PC-9 (cell line): ENCODE results near the gene RAB30. TPM values are rescaled to one million over a fixed set of nuclear protein-coding genes. Genes with fewer than 3 reads are reported as not detected.
"Not testable (repeated sequence)": the region's sequence is repeated elsewhere in the genome, so short reads cannot be mapped to it uniquely, and the experiment has no call there.

ENCODE experiments used
- BruUV-seq: library from RNA; stranded (reverse); fragments of 400-500 nt; replicated peaks from 2 replicates; lab custom pipeline; 2021; lab: Mats Ljungman, UMichigan
- CTCF ChIA-PET: fragments of 300-600 bp; sonication (Branson Sonifier 250); formaldehyde crosslinking; loops from one replicate; lab custom pipeline; 2022; ENCODE audit warnings: antibody characterized with exemption; lab: Charles Lee
- POLR2A ChIA-PET: fragments of 300-600 bp; sonication (Branson Sonifier 250); formaldehyde crosslinking; loops from one replicate; lab custom pipeline; 2022; ENCODE audit warnings: antibody characterized with exemption; ENCODE audit not compliant: unreplicated experiment; lab: Charles Lee
- DNase-seq, 2 experiments: peaks; one replicate each; pipeline versions ENCODE4 v3.0.0 to v3.0.0-alpha.2; 2015 to 2022; ENCODE audit warnings: mixed read lengths in 1 of 2
- H2AFZ ChIP-seq: fragments of 200-600 bp; sonication (generic); 2 replicates; pipeline ENCODE4 v1.8.1; 2017; ENCODE audit warnings: antibody characterized with exemption
- H3F3A ChIP-seq: fragments of 200-600 bp; sonication (generic); 2 replicates; pipeline ENCODE4 v1.8.1; 2017; ENCODE audit warnings: antibody characterized with exemption, mild to moderate bottlenecking, low read depth; ENCODE audit not compliant: insufficient read depth
- H3K27ac ChIP-seq: fragments of 200-600 bp; sonication (generic); 2 replicates; pipeline ENCODE4 v1.6.1; 2016; ENCODE audit warnings: mixed run types
- H3K27me3 ChIP-seq: fragments of 200-600 bp; sonication (generic); 2 replicates; pipeline ENCODE4 v1.6.1; 2016; ENCODE audit warnings: low read depth, mixed run types; ENCODE audit not compliant: insufficient read depth
- H3K36me3 ChIP-seq: fragments of 200-600 bp; sonication (generic); 2 replicates; pipeline ENCODE4 v1.6.1; 2016; ENCODE audit warnings: low read depth, mixed run types
- H3K4me1 ChIP-seq: fragments of 200-600 bp; sonication (generic); replicated peaks from 2 replicates; pipeline ENCODE4 v1.6.1; 2016; ENCODE audit warnings: mixed run types; ENCODE audit not compliant: insufficient read depth
- H3K4me2 ChIP-seq: fragments of 200-600 bp; sonication (generic); 2 replicates; pipeline ENCODE4 v1.6.1; 2017; ENCODE audit warnings: mixed run types
- H3K4me3 ChIP-seq: fragments of 200-600 bp; sonication (generic); 2 replicates; pipeline ENCODE4 v1.6.1; 2016; ENCODE audit warnings: mixed run types
- H3K79me2 ChIP-seq: fragments of 200-600 bp; sonication (generic); 2 replicates; pipeline ENCODE4 v1.6.1; 2017; ENCODE audit warnings: low read depth, mixed run types
- H3K9me2 ChIP-seq: fragments of 200-600 bp; sonication (generic); 2 replicates; pipeline ENCODE4 v1.8.1; 2017; ENCODE audit warnings: mild to moderate bottlenecking; ENCODE audit not compliant: insufficient read depth
- H3K9me3 ChIP-seq: fragments of 200-600 bp; sonication (generic); 2 replicates; pipeline ENCODE4 v1.8.1; 2016; ENCODE audit warnings: low read depth; ENCODE audit not compliant: insufficient read depth
- H4K20me1 ChIP-seq: fragments of 200-600 bp; sonication (generic); 2 replicates; pipeline ENCODE4 v1.8.1; 2017; ENCODE audit not compliant: insufficient read depth
- CTCF ChIP-seq: fragments of 200-600 bp; sonication (generic); conservative IDR thresholded peaks from 2 replicates; pipeline ENCODE4 v1.6.1; 2017; ENCODE audit warnings: mixed run types, antibody characterized with exemption, mild to moderate bottlenecking, moderate library complexity
- EZH2 ChIP-seq: fragments of 200-600 bp; sonication (generic); IDR thresholded peaks from 2 replicates; pipeline ENCODE4 v1.8.0; 2017; ENCODE audit warnings: antibody characterized with exemption, low read depth
- intact Hi-C: fragments of 100-400 bp; cut with micrococcal nuclease; formaldehyde crosslinking; loops from one replicate; pipeline ENCODE4 v1.10.0; 2022; ENCODE audit not compliant: unreplicated experiment
- total RNA-seq: library from RNA; stranded (reverse); gene quantifications from 2 replicates; pipeline ENCODE4 v1.2.3, GENCODE V29; 2021

RAB30 gene
- total RNA-seq, 1 experiment from 2014 or later = 3.6 TPM

- TF ChIP-seq EZH2 = no peak
- TF ChIP-seq CTCF = no peak
- no peaks in the 10 kb centered on the region for H3F3A ChIP-seq
- POLR2A ChIA-PET = no interaction called here
Measured at GRCh38 chr11:82945682-82946081, 126.0 kb downstream of the RAB30 start.

GRCh38 chr11:82945041-82945440, 126.7 kb downstream of the RAB30 start:
- H3F3A ChIP-seq, H3K36me3 ChIP-seq, H2AFZ ChIP-seq, H3K9me2 ChIP-seq, H3K4me2 ChIP-seq, H3K4me1 ChIP-seq, H3K27me3 ChIP-seq, H3K79me2 ChIP-seq, POLR2A ChIA-PET, CTCF ChIA-PET, DNase-seq, H3K27ac ChIP-seq, H3K4me3 ChIP-seq, intact Hi-C loops, H4K20me1 ChIP-seq, H3K9me3 ChIP-seq, BruUV-seq: not testable (repeated sequence)

More at GRCh38 chr11:82945682-82946081, 126.0 kb downstream of the RAB30 start:
- CTCF ChIA-PET = no interaction called here
- BruUV-seq = no TSS peak
- no peak overlapping the region for H3K4me2 ChIP-seq
- DNase-seq = no peak
- no peaks in the 10 kb centered on the region for H3K9me3 ChIP-seq
- H3K27me3 ChIP-seq = no peaks in the 10 kb centered on the region
- H3K9me2 ChIP-seq = no peaks in the 10 kb centered on the region
- H3K36me3 ChIP-seq = no peaks in the 10 kb centered on the region
- no peak overlapping the region for H2AFZ ChIP-seq
- no peaks in the 10 kb centered on the region for H4K20me1 ChIP-seq
- H3K27ac ChIP-seq = no peak overlapping the region
- no peaks in the 10 kb centered on the region for H3K4me1 ChIP-seq
- no peaks in the 10 kb centered on the region for H3K79me2 ChIP-seq
- intact Hi-C loops = no loop called here
- H3K4me3 ChIP-seq = no peak overlapping the region

- TF ChIP-seq EZH2 (no peak), CTCF (no peak)
- DNase-seq = no peak
- Histone ChIP-seq H3K9me3 (no peaks in the 10 kb centered on the region), H3K4me3 (no peak overlapping the region), H3K36me3 (no peaks in the 10 kb centered on the region), H3K9me2 (no peaks in the 10 kb centered on the region), H3K27me3 (no peaks in the 10 kb centered on the region), H3K4me1 (no peaks in the 10 kb centered on the region), H4K20me1 (no peaks in the 10 kb centered on the region), H3K79me2 (no peaks in the 10 kb centered on the region), H3F3A (no peaks in the 10 kb centered on the region), H2AFZ (no peak overlapping the region), H3K27ac (no peak overlapping the region), H3K4me2 (no peak overlapping the region)
- BruUV-seq = no TSS peak
- ChIA-PET POLR2A (no interaction called here), CTCF (no interaction called here)
- intact Hi-C loops = no loop called here
Measured at GRCh38 chr11:82944198-82944597, 127.5 kb downstream of the RAB30 start.

GRCh38 chr11:82943430-82943829, 128.3 kb downstream of the RAB30 start:
- H3K79me2 ChIP-seq, H4K20me1 ChIP-seq, H3F3A ChIP-seq, H3K9me3 ChIP-seq, H3K27me3 ChIP-seq, H3K4me3 ChIP-seq, BruUV-seq, H3K4me1 ChIP-seq, H3K27ac ChIP-seq, H2AFZ ChIP-seq, CTCF ChIA-PET, H3K9me2 ChIP-seq, intact Hi-C loops, H3K4me2 ChIP-seq, H3K36me3 ChIP-seq, DNase-seq, POLR2A ChIA-PET: not testable (repeated sequence)
